ENCODE results near the gene SLC35F4. TPM values are rescaled to one million over a fixed set of nuclear protein-coding genes. Genes with fewer than 3 reads are reported as not detected.

The SLC35F4 gene
- polyA plus RNA-seq, 1 donor (not counting 4 experiments of a cell fraction or from before 2014, with no cell fraction given) = not detected

DNA sequence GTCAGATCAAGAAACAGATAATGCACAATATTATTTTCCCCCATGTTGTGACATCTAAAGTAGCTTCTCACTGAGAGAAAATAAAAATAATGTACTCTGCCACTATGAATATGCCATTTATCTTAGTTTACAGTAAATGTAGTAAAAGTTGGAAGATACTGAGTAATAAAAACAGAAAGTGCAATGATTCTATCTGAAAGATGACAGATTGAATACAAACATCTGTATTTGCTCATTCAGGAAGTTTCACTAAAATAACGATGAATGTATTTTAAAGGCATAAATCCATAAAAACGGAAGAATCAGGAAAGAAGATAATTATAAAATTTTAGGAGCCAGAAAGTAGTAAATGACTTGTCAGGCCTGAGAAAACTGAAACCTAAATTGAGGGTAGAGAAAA, 18.2 kb downstream of the SLC35F4 start:
- no peak overlapping the region for H3K9ac ChIP-seq (ENCODE audit: control insufficient read depth, extremely low read depth, insufficient read depth, low read length)
- H3K4me3 ChIP-seq (ENCODE audit: control insufficient read depth in 2 of 3, extremely low read depth in 1 of 3, insufficient read depth in 2 of 3, low read depth in 1 of 3, low read length in 3 of 3) = no peak overlapping the region
- H3K27me3 ChIP-seq (ENCODE audit: control insufficient read depth, extremely low read depth, insufficient read depth, low read length) = no peaks in the 10 kb centered on the region
- dilution Hi-C loops (cut with MboI; ENCODE audit: extremely low pct_ligation_motif_present, low sequenced_read_pairs) = no loop called here
- H3K4me1 ChIP-seq (ENCODE audit: control insufficient read depth, extremely low read depth, insufficient read depth, low read length) = no peaks in the 10 kb centered on the region
- TF ChIP-seq EZH2 (IDR thresholded peaks at IDR 0.05; ENCODE audit: low read length) = no peak
- TF ChIP-seq, protein P1, sequence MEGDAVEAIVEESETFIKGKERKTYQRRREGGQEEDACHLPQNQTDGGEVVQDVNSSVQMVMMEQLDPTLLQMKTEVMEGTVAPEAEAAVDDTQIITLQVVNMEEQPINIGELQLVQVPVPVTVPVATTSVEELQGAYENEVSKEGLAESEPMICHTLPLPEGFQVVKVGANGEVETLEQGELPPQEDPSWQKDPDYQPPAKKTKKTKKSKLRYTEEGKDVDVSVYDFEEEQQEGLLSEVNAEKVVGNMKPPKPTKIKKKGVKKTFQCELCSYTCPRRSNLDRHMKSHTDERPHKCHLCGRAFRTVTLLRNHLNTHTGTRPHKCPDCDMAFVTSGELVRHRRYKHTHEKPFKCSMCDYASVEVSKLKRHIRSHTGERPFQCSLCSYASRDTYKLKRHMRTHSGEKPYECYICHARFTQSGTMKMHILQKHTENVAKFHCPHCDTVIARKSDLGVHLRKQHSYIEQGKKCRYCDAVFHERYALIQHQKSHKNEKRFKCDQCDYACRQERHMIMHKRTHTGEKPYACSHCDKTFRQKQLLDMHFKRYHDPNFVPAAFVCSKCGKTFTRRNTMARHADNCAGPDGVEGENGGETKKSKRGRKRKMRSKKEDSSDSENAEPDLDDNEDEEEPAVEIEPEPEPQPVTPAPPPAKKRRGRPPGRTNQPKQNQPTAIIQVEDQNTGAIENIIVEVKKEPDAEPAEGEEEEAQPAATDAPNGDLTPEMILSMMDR (optimal IDR thresholded peaks at IDR 0.05 in 1 of 3, IDR thresholded peaks at IDR 0.05 in 1 of 3, conservative IDR thresholded peaks at IDR 0.05 in 1 of 3; ENCODE audit: extremely low read depth in 1 of 3, insufficient read depth in 2 of 3, low read length in 3 of 3) = no peak
- no peaks in the 10 kb centered on the region for H3K36me3 ChIP-seq (ENCODE audit: control insufficient read depth in 2 of 2, extremely low read depth in 1 of 2, insufficient read depth in 2 of 2, low read length in 2 of 2)
- no peaks in the 10 kb centered on the region for H4K20me1 ChIP-seq (ENCODE audit: control insufficient read depth, extremely low read depth, insufficient read depth, low read length)
- no peaks in the 10 kb centered on the region for H3K9me1 ChIP-seq (ENCODE audit: control insufficient read depth, extremely low read depth, insufficient read depth, low read length)
- H2AFZ ChIP-seq (ENCODE audit: control insufficient read depth, low read length) = no peak overlapping the region
- no peak overlapping the region for H3K4me2 ChIP-seq (ENCODE audit: control insufficient read depth, extremely low read depth, insufficient read depth, low read depth, low read length)
- H3K27ac ChIP-seq (ENCODE audit: control insufficient read depth, insufficient read depth, low read length) = no peak overlapping the region
- H3K9me3 ChIP-seq (ENCODE audit: control insufficient read depth, low read depth, low read length) = no peaks in the 10 kb centered on the region
- no peak for FAIRE-seq
- no peak for DNase-seq (ENCODE audit: low read depth, low spot score)
- H3K79me2 ChIP-seq (ENCODE audit: control insufficient read depth, insufficient read depth, low read length) = no peaks in the 10 kb centered on the region

DNA sequence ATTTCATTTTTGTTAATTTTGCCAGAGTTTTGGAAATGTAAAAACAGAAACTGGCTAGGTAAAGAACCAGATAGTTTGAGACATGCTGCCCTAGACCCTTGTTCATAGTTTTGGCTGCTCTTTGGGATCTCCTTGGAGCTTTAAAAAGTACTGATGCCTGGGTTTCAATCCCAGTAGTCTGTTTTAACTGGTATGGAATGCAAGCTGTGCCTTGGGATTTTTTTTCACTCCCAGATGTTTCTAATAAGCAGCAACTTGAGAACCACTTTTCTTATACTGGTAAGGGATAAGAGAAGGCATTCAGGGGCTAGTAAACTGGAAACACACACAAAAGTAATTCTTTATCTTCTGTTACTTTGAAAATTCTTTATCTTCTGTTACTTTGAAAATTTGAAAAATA, 18.8 kb downstream of the SLC35F4 start:
- Histone ChIP-seq H3K4me1 (ENCODE audit: control insufficient read depth, extremely low read depth, insufficient read depth, low read length) (no peaks in the 10 kb centered on the region), H2AFZ (ENCODE audit: control insufficient read depth, low read length) (no peak overlapping the region), H3K36me3 (ENCODE audit: control insufficient read depth in 2 of 2, extremely low read depth in 1 of 2, insufficient read depth in 2 of 2, low read length in 2 of 2) (no peaks in the 10 kb centered on the region), H3K27ac (ENCODE audit: control insufficient read depth, insufficient read depth, low read length) (no peak overlapping the region), H3K27me3 (ENCODE audit: control insufficient read depth, extremely low read depth, insufficient read depth, low read length) (no peaks in the 10 kb centered on the region), H4K20me1 (ENCODE audit: control insufficient read depth, extremely low read depth, insufficient read depth, low read length) (no peaks in the 10 kb centered on the region), H3K9me3 (ENCODE audit: control insufficient read depth, low read depth, low read length) (no peaks in the 10 kb centered on the region), H3K9me1 (ENCODE audit: control insufficient read depth, extremely low read depth, insufficient read depth, low read length) (no peaks in the 10 kb centered on the region), H3K4me3 (ENCODE audit: control insufficient read depth in 2 of 3, extremely low read depth in 1 of 3, insufficient read depth in 2 of 3, low read depth in 1 of 3, low read length in 3 of 3) (no peak overlapping the region), H3K4me2 (ENCODE audit: control insufficient read depth, extremely low read depth, insufficient read depth, low read depth, low read length) (no peak overlapping the region), H3K9ac (ENCODE audit: control insufficient read depth, extremely low read depth, insufficient read depth, low read length) (no peak overlapping the region), H3K79me2 (ENCODE audit: control insufficient read depth, insufficient read depth, low read length) (no peaks in the 10 kb centered on the region)
- FAIRE-seq = no peak
- dilution Hi-C loops (cut with MboI; ENCODE audit: extremely low pct_ligation_motif_present, low sequenced_read_pairs) = no loop called here
- TF ChIP-seq, protein P1 (optimal IDR thresholded peaks at IDR 0.05 in 1 of 3, IDR thresholded peaks at IDR 0.05 in 1 of 3, conservative IDR thresholded peaks at IDR 0.05 in 1 of 3; ENCODE audit: extremely low read depth in 1 of 3, insufficient read depth in 2 of 3, low read length in 3 of 3) = no peak
- TF ChIP-seq EZH2 (IDR thresholded peaks at IDR 0.05; ENCODE audit: low read length) = no peak
- DNase-seq (ENCODE audit: low read depth, low spot score) = no peak
